Cardiac septum (tissue), 1 donor: Measurements from ENCODE around the gene FBXW12. TPM values are rescaled to one million over a fixed set of nuclear protein-coding genes. Genes with fewer than 3 reads are reported as not detected.

Source experiments
- DNase-seq: peaks from one replicate; pipeline ENCODE4 v3.0.0-alpha.2; 2020; ENCODE audit warnings: low spot score
- intact Hi-C: fragments of 100-400 bp; cut with DNase I; formaldehyde crosslinking; loops from one replicate; pipeline ENCODE4 v1.14.0; 2022
- total RNA-seq: library from RNA; stranded (reverse); fragmentation: NEBNext Ultra II Directional; extraction: Animal tissue kit (Norgen Biotek cat#: 25700); gene quantifications from one replicate; pipeline ENCODE4 v1.2.1, GENCODE V29; 2021
- donor health status: DM: no; HTN: no; CAD: no.

Gene FBXW12
- total RNA-seq, 1 donor from 2014 or later, result not detected

DNA sequence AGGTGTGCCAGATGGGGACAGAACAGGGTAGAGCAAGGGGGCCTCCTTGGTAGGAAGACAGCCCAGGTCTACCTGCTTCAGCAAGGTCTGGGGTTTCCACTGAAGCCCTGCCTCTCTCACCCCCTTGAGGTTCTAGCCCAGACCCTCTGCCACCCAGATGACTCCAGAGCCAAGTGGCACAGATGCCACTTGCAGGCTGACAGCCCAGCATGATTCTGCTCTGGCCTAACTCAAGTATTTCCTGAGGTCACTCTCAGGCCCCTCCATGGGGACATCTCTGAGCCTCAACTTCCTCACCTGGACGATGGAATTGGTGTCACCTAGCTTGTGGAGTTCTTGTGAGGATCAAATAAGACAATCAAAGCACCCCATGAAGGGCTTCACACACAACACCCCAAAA is 34.0 kb downstream of the FBXW12 start:
- no peak for DNase-seq
- intact Hi-C loops, result no loop called here

DNA sequence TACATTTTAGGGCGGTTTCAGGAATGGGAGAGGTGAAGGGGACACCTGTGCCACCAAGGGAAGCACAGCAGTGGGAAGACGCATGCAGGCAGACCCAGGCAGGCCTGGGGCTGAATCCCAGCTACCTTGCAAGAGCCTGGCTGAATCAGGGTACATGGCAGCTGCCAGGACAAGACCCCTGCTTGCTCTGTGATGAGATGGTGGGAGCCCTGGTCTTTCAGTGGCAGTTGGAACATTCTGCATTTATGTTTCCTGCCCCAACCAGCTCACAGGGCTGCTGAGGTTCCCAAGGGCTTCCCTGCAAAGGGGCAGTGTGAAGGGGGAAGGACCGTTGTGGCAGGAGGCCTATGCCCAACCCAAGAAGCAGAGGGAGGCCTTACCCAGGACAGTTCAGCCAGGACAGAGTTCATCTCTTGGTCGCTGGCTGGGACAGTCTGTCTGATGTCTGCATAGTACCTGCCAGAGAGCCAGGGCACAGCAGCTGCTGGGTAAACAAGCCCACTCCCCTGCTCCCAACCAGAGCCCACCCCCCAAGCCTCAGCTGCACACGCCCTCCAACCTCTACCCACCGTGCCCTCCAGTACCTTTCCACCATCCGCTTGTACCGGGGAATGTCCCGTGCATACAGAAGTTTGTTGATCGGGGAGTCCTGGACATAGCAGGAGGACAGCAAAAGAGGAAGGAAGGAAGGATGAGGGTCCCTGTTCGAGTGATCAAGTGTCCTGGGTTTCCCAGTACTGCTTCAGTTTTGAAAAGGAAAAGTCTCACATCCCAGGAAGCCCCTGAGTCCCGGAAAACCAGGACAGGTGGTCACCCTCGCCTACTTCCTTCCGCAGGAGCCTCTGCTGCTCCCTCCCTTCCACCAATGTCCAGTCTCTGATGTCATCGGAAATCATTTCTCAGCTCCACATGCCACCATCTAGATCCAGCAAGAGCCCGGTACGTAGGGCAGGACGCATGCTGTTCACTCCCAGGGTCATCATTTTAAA is 34.7 kb downstream of the FBXW12 start:
- intact Hi-C loops, result no loop called here
- DNase-seq, result peak; percentile 66

DNA sequence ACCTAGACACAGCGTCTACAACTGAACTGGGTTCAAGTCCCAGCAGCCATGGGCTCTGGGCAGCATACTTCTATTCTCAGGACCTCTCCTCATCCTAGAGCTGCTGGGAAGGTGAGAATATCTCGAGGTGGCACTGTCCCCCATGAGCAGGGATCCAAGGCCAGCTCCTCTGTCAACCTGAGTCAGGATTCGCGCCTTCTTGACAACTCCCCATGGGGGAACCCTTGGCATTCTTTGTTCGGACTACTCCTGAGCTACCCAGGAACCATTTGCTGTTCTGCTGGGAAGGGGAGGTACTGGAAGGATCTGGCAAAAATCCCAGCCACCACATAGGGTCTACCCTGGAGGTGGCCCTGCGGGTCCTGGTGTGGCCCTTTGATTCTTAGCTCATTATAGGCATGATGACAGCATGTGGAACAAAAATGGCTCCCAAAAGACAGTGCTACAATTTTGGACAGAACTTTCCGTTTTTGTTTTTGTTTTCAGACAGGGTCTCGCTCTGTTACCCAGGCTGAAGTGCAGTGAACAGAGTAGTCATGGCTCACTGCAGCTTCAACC is 35.6 kb downstream of the FBXW12 start:
- DNase-seq, result no peak
- intact Hi-C loops, result no loop called here

DNA sequence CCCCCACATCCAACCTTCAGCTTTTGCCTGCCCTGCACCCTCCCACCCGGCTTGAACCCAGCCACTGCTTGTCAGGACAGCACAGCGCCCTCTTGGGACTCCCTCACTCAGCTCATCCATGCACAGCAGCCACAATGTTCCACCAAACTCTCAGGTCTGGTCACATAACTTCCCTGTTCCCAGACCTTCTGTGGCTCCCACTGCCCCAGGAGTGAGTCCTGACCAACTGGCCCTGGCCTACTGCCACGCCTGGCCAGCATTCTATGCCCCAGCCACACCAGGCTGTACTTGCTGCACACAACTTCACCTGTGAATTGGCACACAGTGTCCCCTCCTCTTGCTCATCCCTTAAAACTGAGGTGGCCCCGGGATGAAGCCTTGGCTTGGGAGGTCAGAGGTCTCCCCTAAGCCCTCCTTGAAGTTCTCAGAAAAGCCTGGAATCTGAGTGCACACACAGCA is 36.8 kb downstream of the FBXW12 start:
- DNase-seq, result peak; percentile 58
- intact Hi-C loops, result no loop called here

DNA sequence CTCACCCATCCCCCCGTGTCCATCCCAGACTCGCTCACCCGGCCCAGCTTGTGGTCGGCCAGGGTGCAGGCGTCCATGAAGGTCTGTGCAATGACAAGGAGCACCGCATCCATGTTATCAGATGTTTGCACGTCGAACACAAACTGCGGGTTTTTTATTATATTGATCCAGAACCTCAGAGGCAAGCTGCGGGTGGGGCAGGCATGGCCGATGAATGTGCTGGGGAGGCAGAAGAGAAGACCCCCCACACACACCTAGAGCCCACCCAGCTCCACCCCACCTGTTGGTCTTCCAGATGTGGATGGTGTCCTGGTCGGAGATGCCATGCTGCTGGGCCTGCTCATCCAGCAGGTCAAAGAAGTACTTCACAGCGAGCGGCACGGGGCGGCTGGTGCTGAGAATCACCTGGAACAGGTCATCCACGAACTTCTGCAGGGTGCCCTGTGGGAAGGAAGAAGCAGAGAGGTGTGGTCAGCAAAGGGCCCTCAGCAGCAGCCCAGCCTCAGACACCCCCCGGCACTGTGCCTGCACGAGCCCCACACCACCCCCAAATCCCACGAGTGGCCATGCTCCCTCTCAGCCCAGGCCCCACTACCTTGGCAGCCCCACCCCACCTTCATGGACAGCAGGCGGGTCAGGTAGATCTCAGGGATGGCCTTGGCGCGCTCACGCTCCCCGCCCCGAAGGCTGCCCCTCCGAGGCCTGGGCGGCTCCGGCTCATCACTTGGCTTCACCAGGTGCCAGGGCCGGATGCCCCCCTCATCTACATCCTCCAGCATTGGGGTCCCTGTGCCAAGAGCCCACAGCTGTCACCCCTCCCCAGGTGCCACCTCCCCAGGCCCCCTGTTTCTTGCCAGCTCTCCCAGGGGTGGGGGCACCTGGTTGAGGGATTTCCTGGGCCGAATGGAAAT is 37.5 kb downstream of the FBXW12 start:
- DNase-seq, result peak; percentile 59
- intact Hi-C loops, result no loop called here

DNA sequence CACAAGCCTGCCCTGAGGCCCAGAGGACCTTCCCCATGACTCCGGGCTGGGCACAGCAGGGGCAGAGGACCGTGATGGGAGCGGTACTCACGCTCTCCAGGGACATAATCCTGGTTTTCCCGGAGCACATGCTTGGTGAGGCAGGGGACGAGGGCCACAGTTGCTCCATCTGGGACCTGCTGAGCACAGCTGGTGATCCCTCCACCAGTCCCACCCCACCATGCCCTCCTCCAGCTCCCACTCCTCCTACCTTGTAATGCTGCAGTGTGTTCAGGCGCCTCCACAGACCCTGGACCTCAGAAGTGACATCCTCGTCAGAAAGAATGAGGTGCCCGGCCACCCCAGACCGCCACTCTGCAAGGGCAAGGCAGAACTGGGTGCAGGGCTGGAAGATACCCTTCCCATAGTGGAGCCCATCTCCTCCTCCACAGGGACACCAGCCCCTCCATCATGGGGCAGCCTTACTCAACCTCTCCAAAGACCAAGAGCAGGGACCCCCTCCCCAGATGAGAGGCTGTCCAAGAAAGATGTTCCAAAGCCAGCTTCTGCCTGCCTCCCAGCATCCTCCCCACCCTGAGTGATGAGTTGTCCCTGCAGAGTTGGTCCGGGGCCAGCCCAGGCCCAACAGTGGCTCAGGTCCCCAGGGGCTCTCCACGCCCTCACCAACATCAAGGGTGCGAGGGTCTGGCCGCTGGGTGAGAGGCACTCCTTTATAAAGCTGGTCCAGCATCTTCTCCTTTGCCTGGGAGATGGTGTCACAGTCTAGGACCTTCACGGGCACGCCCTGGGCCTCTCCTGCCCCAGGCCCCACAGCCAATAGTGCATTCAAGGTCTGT is 38.4 kb downstream of the FBXW12 start:
- peak; percentile 62 for DNase-seq
- intact Hi-C loops, result no loop called here

DNA sequence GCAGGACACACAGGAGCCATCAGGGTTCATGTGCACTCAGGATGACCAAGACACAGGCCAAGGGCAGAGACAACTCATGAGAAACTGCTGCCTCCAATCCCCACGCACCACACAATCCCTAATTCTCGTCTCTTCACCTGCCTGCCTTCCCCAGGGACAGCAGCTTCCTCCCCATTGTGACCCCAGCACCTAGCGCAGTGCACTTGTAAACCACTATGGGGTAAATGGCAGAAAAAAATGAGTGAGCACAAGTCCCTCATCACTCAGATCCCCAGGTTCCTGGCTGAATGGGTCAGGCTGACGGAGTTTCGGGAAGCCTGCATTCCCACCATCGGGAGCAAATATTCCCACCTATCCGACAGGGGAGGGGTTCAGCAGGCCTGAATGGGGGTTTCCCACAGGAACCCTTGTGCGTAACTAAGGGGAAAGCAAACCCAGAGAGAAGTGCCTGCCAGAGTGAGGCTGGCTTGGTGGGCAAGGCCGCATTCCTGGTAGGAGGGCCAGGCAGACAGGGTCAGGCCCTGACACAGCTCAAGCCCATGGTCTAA is 39.1 kb downstream of the FBXW12 start:
- peak; percentile 55 for DNase-seq
- intact Hi-C loops, result no loop called here

DNA sequence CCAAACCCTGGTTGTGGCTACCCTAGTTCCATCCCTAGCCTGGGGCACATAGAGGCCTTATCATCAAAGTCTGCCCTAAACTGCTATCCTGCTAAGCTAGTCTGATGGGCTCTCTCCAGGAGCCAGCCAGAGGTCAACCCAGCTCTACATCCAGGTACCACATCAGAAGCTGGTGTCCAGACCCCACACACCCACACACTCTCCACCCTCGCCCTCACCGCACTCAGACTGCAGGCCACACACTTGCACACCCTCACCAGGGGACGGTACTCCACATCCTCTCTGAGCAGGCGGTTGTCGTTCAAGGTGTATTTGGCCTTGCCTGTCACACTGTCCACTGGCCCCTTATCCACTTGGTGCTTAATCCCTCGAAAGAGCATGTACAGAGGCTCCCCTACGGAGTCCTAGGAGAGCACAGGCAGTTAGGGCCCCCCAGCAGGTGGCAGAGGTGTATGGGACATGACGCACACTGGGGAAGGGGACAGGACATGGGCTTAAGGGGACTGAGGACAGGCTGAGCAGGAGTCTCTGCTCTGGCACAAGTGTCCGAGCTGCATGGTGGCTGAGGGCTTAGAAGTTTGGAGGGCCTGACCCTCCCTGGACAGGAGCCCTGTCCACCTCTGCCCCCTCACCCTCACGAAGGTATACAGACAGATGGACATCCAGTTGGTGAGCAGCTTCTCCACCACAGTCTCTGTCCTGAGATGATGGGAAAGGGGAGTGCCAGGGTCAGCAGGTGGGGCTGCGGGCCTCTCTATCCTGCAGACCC is 39.8 kb downstream of the FBXW12 start:
- peak; percentile 59 for DNase-seq
- intact Hi-C loops, result no loop called here

DNA sequence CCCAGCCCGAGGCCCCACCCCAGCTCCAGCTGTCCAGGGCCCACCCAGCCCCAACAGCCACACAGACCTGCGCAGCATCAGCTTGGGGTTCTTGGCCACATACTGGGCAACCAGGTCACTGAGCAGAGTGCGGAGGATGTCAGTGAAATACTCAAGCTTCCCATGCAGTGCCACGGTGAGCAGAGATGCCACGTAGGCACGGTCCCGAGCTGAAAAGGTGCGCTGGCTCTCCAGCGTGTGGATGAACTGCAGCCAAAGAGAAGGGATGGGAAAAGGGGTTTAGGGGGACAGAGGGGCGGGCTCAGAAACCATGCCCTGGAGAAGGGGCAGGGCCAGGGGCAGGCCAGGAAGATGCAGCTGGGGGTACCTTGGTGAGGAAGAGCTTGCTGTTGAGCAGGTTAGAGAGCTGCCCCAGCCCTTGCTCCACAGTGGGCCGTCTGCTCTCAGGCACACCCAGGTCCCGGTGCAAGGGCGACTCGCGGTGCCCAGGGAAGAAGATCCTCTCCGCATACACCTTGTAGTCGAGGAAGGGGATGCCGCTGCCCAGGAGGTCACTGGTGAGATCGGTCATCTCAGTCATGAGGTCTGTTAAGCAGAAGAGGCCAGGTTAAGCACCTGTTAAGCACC is 40.5 kb downstream of the FBXW12 start:
- intact Hi-C loops, result no loop called here
- peak; percentile 60 for DNase-seq

DNA sequence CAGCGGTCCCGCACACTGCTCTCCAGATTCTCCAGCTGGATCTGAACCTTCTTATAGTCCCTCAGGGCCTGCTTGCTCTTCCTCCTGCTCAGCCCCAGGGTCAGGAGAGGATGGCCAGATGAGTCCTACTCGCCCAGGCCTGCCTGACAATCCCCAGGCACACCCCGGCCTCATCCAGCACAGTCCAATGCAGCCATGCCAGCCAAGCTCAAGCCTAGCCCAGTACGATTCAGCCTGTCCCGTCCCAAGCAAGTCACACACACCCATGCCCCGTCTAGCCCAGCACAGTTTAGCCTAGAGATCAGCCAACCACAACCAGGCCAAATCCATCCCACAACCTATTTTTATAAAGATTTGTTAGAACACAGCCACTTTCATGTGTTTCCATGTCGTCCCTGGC is 41.1 kb downstream of the FBXW12 start:
- intact Hi-C loops, result no loop called here
- peak; percentile 60 for DNase-seq

DNA sequence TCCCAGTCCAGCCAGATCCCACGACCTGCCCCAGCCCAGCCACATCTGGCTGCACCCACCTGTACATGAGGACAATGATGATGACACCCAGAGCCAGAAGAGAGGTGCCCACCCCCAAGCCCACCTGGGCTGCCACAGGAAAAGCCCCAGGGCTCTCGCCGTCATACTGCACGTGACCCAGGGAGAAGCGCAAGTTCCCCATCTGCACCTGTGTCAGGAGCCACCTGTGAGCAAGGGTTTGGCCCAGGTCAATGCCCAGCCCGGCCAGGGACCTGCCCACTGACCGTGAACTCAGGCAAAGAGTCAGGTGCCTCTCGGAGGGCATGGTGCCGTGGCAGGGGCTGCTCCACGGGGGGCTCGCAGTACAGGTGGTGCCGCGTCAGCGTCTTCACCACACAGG is 41.6 kb downstream of the FBXW12 start:
- no peak for DNase-seq
- intact Hi-C loops, result no loop called here

DNA sequence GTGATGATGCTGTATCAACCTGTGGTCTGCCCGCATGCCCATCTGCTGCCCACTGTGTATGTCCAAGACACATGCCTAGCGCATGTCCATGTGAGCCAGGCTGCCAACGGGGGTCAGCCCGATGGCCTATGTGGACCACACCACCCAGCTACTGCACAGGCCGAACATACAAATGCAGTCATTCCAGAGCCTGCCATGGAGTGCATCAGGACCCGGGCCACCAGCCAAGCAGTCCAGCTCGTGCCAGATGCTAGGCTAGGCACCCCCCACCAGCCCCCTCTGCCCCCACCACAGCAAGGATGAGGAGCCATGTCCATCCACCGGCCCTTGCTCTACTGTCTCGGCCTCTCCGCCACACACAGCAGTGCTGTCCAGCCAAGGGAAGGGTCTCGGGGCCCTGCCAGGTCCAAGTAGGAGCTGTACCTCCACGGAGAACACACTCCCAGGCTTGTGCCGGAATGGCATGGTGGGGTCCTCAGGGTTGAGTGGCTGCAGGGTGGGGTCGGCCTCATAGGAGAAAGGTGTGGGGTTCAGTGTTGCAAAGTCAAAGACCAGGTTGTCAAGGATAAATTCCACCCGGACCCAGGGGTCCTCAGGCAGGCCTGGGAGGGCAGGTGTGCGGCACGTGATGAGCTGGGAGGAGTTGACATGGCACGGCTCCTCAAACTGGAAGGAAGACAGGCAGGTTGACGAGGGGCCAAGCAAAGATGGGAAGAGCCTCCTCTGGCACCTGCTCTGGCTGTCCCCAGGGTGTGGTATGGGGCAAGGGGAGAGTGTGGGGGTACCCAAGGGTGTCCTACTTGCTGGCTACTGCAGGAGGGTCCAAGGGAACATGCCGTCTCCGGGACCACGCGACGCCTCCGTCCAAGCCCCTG is 42.6 kb downstream of the FBXW12 start:
- intact Hi-C loops, result no loop called here
- no peak for DNase-seq

DNA sequence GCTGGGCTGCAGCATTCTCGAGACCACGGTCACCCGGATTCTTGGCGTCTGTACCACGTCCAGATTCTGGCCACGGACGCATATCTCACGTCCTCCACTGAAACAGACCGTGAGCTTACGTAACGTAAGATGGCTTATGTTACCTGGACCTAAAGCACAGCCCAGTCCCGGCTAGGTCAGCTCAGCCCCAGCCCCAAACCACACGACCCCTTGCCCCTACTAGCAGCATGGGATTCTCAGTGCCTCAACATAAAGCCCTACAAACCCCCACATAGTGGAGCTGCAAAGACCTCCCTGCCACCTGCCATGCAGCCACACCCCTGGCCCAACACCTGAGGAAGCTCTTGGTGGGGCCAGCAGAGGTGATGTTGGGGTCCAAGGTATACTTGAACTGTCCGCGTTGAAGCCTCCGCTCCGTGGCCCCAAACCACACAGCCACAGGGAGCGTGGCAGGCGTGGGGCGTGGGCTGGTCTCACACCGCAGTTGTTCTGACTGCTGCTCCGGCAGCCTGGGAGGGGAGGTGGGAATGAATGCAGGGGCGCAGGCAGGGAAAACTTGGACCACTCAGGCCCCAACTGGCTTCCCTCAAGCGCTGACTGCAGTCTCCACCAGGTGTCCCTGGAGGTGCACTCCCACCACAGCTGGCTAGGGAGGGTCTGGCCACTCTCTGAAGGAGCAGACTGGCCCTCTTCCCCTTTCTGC is 43.4 kb downstream of the FBXW12 start:
- intact Hi-C loops, result no loop called here
- DNase-seq, result no peak

DNA sequence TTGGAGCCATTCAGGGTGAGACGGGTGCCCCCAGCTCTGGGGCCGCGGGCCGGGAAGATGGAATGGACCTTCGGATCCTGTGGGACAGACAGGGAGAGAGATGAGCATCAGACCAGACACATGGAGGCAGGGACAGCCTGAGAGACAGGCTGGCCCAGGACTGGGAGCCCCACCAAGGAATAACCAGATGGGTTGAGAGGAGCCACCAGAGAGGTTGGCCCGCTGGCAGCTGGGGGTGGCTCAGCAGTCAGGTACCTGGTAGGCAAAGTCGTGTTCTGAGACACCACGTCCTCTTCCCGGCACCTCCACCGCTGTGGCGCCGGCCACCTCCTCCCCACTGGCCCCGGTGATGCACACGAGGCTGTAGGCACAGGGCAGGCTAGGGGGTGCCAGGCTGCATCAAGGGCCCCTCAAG is 44.1 kb downstream of the FBXW12 start:
- intact Hi-C loops, result no loop called here
- DNase-seq, result no peak

DNA sequence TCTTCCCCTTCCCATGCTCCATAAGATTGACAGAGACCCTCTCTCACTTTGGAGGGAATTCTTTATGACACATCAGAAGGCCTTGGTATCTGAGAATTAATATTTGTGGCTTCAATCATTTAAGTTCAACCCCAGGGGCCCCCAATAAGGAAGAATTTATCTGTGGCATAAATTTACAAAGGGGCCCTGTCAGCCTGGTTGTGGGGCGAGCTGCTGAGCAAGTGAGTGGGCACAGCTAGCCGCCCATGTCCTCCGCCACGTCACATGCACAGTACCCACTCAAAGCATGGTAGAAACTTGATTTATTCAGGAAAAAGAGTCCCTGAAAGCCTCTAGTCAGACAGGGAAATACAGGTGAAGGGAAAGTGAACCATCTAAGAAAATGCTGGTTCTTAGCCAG is 44.5 kb downstream of the FBXW12 start:
- intact Hi-C loops, result no loop called here
- no peak for DNase-seq

DNA sequence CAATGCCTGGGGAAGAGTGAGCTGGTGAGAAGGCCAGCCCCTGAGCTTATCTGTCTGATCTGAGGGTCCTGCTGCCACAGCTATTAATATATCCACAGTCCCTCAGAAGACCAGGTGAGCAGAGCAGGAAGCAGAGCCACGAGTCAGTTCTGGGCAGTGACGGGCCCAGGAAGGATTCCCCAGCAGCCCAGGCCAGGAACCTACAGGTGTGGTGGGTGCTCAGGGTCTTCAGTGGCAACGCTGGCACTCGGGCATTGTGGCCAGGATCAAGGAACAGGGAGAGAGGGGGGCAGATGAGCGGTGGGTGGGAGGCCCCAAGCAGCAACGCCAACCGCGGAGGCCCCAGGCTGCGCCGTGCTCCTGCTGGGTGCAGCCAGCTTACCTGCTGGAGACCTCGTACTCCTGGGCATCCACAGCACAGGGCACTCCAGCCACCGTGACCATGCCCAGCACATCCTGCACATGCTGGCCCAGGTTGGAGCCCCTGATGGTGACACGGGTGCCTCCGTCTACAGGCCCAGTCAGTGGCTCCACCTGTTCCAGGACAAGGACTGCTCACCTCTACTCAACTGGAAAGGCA is 45.6 kb downstream of the FBXW12 start:
- intact Hi-C loops, result no loop called here
- DNase-seq, result no peak
